Coronary artery (tissue), 2 donors: ENCODE measurements around the gene ZSCAN4.

Experiments
- DNase-seq: peaks from one replicate; pipeline ENCODE4 v3.0.0-alpha.2; 2017; ENCODE audit warnings: low spot score
- H3K27ac ChIP-seq, 2 donors: fragments of 200-600 bp; sonication (generic); one replicate each; pipeline ENCODE4 v1.5.1; 2016 to 2019
- H3K4me3 ChIP-seq: fragments of 200-600 bp; sonication (generic); 2 replicates; pipeline ENCODE4 v1.5.1; 2016; ENCODE audit warnings: mild to moderate bottlenecking, moderate library complexity
- TF ChIP-seq, protein P1 (sequence below): fragments of 200-600 bp; sonication (generic); IDR thresholded peaks from one replicate; pipeline ENCODE4 v1.5.1; 2019; ENCODE audit warnings: antibody characterized with exemption

The ZSCAN4 gene

GRCh38 chr19:57641715-57642234 lies 27.0 kb upstream of the ZSCAN4 start:
- TF ChIP-seq, protein P1, sequence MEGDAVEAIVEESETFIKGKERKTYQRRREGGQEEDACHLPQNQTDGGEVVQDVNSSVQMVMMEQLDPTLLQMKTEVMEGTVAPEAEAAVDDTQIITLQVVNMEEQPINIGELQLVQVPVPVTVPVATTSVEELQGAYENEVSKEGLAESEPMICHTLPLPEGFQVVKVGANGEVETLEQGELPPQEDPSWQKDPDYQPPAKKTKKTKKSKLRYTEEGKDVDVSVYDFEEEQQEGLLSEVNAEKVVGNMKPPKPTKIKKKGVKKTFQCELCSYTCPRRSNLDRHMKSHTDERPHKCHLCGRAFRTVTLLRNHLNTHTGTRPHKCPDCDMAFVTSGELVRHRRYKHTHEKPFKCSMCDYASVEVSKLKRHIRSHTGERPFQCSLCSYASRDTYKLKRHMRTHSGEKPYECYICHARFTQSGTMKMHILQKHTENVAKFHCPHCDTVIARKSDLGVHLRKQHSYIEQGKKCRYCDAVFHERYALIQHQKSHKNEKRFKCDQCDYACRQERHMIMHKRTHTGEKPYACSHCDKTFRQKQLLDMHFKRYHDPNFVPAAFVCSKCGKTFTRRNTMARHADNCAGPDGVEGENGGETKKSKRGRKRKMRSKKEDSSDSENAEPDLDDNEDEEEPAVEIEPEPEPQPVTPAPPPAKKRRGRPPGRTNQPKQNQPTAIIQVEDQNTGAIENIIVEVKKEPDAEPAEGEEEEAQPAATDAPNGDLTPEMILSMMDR, result no peak
- Histone ChIP-seq H3K4me3 (peak overlapping the region; percentile 39), H3K27ac (no peak overlapping the region)
- no peak for DNase-seq

DNA sequence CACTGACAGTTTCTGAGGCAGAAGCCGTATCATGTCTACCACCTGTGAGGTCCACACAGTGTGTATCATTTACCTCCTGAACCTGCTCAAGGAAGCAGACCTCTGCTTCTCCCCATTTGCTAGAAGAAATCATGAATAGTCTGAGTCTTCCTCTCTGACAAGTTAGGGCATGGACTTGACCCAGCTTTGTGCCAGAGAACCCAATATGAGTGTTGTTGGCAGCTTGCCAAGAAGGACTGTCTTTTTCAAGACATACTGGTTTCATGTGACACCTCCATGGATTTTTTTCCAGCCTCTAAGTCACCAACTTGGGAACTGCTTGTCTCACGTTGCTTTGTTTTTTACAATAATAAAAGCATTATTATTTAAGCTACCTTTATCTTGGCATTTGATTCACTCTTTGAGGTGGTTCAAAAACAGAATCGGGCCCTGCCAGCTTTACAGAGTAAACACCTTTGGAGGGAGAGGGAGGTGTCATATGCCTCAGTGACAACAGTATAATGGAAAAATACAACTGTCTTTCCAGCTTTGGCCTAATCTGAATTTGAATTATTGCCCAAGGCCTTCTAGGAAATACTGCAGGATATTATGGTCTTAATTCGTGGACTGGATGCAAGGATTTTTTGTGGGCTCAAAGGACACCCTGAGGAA lies 26.2 kb upstream of the ZSCAN4 start:
- peak overlapping the region; percentile 39 for H3K4me3 ChIP-seq
- no peak for DNase-seq
- H3K27ac ChIP-seq, result no peak overlapping the region
- TF ChIP-seq, protein P1, result no peak

GRCh38 chr19:57643734-57644133 lies 25.0 kb upstream of the ZSCAN4 start:
- H3K4me3 ChIP-seq, result no peak overlapping the region
- TF ChIP-seq, protein P1, result no peak
- no peak for DNase-seq
- H3K27ac ChIP-seq, result no peak overlapping the region

DNA sequence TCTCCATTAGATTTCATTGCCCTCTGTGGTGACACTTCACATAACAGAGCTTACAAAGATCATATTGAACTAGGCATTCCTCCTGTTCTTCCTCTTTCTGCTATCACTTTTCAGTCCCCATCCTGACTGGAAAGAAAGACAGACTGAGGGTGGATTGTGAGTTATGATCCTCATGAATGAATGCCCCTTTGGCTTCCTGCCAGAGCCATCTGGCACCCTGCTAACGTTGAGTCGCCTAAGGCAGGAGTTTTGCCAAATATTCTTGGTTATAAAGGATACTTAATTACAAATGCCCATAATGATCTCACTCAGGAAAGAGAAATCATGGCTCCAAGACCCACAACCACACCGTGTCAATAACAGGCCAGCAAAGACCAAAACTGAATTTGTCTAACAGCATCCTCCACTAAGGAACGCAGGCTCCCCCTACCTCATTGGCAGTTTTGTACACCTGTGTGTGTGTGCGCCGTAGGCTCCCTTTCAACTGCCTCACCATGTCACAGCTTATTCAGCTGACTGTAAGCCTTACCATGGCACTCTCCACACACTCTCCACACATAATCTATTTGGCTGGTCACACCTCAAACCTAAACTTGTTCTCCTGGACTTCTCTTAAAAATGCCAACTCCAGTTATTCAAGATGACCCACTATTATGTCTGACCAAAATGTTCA lies 20.3 kb upstream of the ZSCAN4 start:
- no peak for DNase-seq
- Histone ChIP-seq H3K27ac (no peak overlapping the region), H3K4me3 (no peak overlapping the region)
- TF ChIP-seq, protein P1, result no peak

DNA sequence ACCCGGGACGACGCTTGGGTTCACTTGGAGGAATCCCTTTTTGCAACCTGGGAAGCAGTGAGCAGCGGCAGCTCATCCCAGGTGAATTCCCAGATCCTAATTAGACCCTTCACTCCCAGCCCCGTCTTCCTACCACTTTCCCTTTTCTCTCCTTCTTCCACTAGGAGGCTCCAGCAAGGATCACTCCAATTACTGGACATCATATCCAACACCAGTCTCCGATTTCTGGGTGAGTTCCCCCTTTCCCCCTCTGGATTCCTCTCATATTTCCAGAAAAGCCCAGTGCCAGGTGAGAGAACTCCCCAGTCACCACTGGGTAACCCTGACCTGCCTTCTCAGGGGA lies 17.1 kb upstream of the ZSCAN4 start:
- H3K4me3 ChIP-seq, result no peak overlapping the region

DNA sequence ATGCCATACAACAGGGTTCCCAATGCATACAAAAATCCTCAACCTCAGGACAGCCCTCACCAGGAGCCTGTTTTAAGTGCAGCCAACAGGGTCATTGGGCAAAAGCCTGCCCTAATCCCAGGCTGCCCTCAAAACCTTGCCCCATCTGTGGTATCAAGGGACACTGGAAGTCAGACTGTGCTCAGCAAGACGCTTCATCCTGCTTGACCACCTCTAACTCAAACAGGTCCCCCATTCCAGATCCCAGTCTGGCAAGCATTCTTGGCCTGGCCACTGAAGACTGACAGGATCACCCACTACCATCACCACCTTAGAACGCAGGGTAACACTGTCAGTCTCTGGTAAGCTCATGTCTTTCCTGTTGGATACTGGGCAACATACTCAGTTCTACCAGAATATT lies 15.0 kb upstream of the ZSCAN4 start:
- Histone ChIP-seq H3K4me3 (no peak overlapping the region), H3K27ac (no peak overlapping the region)
- DNase-seq, result no peak
- TF ChIP-seq, protein P1, result no peak

More for the DNA sequence above, 17.1 kb upstream of the ZSCAN4 start:
- DNase-seq, result no peak
- TF ChIP-seq, protein P1, result no peak
- no peak overlapping the region for H3K27ac ChIP-seq

DNA sequence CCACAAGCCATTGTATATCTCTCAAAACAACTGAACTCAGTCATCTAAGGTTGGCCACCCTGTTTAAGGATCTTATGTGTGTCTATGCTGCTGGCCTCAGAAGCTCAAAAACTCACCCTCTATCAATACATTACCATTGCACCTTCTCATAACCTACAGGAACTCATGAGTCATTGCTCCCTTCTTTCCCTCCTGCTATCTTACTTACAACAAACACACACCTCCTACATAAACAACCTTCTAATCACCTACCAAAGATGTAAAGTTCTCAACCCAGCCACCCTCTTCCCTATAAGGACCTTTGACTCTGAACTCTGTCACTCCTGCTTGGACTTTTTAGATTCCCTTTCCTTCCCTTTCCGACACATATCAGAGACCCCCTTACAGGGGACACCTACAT lies 13.3 kb upstream of the ZSCAN4 start:
- Histone ChIP-seq H3K4me3 (no peak overlapping the region), H3K27ac (no peak overlapping the region)
- TF ChIP-seq, protein P1, result no peak
- DNase-seq, result no peak
